Nephron progenitor cell (in vitro differentiated cells): ENCODE results near the gene ORC1.

Experiments used
- DNase-seq: peaks from one replicate; pipeline ENCODE4 v3.0.0; 2021
- H3K27ac Mint-ChIP-seq: 2 replicates; pipeline ENCODE4 v1.8.0; 2021; ENCODE audit warnings: mild to moderate bottlenecking, moderate library complexity, mixed read lengths
- H3K27me3 Mint-ChIP-seq: 2 replicates; pipeline ENCODE4 v1.8.0; 2021; ENCODE audit warnings: mild to moderate bottlenecking, low read depth, mixed read lengths; ENCODE audit not compliant: poor library complexity
- H3K36me3 Mint-ChIP-seq: 2 replicates; pipeline ENCODE4 v1.8.0; 2021; ENCODE audit warnings: low read depth, mixed read lengths
- H3K4me1 Mint-ChIP-seq: 2 replicates; pipeline ENCODE4 v1.8.0; 2021; ENCODE audit warnings: mixed read lengths
- H3K4me3 Mint-ChIP-seq: 2 replicates; pipeline ENCODE4 v1.8.0; 2021; ENCODE audit warnings: mild to moderate bottlenecking, moderate library complexity, mixed read lengths
- H3K9me3 Mint-ChIP-seq: 2 replicates; pipeline ENCODE4 v1.8.0; 2021; ENCODE audit warnings: mild to moderate bottlenecking, moderate library complexity, mixed read lengths
- TF ChIP-seq, protein P1 (sequence below): fragments of 200-600 bp; sonication (generic); IDR thresholded peaks from 2 replicates; pipeline ENCODE4 v1.5.0; 2021; ENCODE audit warnings: antibody characterized with exemption

The ORC1 gene

GRCh38 chr1:52432807-52433206 lies 28.6 kb upstream of the ORC1 start:
- no peaks in the 10 kb centered on the region for H3K9me3 Mint-ChIP-seq
- no peak for DNase-seq
- peaks cover 82% of the 10 kb centered on the region for H3K36me3 Mint-ChIP-seq
- H3K27ac Mint-ChIP-seq = peak overlapping the region; percentile 75
- no peaks in the 10 kb centered on the region for H3K27me3 Mint-ChIP-seq
- peaks cover 4% of the 10 kb centered on the region for H3K4me1 Mint-ChIP-seq
- H3K4me3 Mint-ChIP-seq = no peak overlapping the region
- TF ChIP-seq, protein P1, sequence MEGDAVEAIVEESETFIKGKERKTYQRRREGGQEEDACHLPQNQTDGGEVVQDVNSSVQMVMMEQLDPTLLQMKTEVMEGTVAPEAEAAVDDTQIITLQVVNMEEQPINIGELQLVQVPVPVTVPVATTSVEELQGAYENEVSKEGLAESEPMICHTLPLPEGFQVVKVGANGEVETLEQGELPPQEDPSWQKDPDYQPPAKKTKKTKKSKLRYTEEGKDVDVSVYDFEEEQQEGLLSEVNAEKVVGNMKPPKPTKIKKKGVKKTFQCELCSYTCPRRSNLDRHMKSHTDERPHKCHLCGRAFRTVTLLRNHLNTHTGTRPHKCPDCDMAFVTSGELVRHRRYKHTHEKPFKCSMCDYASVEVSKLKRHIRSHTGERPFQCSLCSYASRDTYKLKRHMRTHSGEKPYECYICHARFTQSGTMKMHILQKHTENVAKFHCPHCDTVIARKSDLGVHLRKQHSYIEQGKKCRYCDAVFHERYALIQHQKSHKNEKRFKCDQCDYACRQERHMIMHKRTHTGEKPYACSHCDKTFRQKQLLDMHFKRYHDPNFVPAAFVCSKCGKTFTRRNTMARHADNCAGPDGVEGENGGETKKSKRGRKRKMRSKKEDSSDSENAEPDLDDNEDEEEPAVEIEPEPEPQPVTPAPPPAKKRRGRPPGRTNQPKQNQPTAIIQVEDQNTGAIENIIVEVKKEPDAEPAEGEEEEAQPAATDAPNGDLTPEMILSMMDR = no peak

- H3K27me3 Mint-ChIP-seq = no peaks in the 10 kb centered on the region
- peaks cover 61% of the 10 kb centered on the region for H3K36me3 Mint-ChIP-seq
- no peaks in the 10 kb centered on the region for H3K9me3 Mint-ChIP-seq
- peak overlapping the region; percentile 1 for H3K27ac Mint-ChIP-seq
- H3K4me1 Mint-ChIP-seq = no peaks in the 10 kb centered on the region
- H3K4me3 Mint-ChIP-seq = no peak overlapping the region
- TF ChIP-seq, protein P1 = no peak
- DNase-seq = no peak
These were observed 22.9 kb upstream of the ORC1 start for GRCh38 chr1:52427152-52427551.

DNA sequence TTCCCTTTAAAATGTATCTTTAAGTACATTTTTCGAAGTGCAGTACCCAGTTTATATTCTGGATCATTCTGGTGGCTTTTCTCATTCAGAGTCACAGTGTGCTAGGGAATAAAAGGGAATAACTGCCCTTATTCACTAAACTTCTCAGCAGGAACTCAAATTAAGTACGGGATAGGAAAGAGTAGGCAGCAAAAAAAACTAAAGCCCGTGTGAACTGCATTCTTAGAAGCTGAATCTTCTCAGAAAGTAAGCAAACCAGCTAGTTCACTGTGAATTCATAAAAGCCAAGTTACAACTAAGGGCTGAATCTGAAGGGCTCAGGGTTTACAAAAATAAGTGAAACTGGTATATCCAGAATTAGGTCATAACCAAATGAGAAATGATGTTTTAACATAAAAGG lies 22.1 kb upstream of the ORC1 start:
- H3K9me3 Mint-ChIP-seq = no peaks in the 10 kb centered on the region

GRCh38 chr1:52424813-52425212 lies 20.6 kb upstream of the ORC1 start:
- H3K27me3 Mint-ChIP-seq = no peaks in the 10 kb centered on the region
- peak overlapping the region; percentile 0 for H3K27ac Mint-ChIP-seq
- no peaks in the 10 kb centered on the region for H3K9me3 Mint-ChIP-seq
- peaks cover 44% of the 10 kb centered on the region for H3K36me3 Mint-ChIP-seq
- H3K4me3 Mint-ChIP-seq = no peak overlapping the region
- DNase-seq = no peak
- H3K4me1 Mint-ChIP-seq = no peaks in the 10 kb centered on the region
- TF ChIP-seq, protein P1 = no peak

More for the DNA sequence above, 22.1 kb upstream of the ORC1 start:
- TF ChIP-seq, protein P1 = no peak
- Mint-ChIP-seq H3K4me3 (no peak overlapping the region), H3K36me3 (peaks cover 53% of the 10 kb centered on the region), H3K4me1 (no peaks in the 10 kb centered on the region), H3K27ac (peak overlapping the region; percentile 26), H3K27me3 (no peaks in the 10 kb centered on the region)
- no peak for DNase-seq

DNA sequence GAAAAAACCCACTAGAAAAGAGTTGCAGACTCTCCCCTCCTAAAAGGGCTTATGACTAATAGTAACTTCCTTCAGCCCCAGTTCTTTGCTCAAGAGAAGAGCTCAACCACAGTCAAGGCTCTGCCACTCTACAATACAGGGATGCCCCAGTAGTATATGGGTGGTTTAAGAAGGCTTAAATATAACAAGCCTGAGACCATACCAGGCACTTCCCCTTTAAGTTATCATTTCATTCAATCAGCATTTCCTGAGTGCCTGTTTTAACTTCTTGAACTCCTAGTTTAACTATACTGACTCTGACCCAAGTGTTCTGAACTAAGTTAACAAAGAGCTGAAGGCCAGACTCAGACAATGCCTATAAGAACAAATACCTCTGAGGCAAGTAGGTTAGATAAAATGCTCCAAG lies 20.0 kb upstream of the ORC1 start:
- H3K9me3 Mint-ChIP-seq = no peaks in the 10 kb centered on the region
- TF ChIP-seq, protein P1 = no peak
- H3K4me1 Mint-ChIP-seq = no peaks in the 10 kb centered on the region
- peaks cover 47% of the 10 kb centered on the region for H3K36me3 Mint-ChIP-seq
- no peak for DNase-seq
- H3K27me3 Mint-ChIP-seq = no peaks in the 10 kb centered on the region
- no peak overlapping the region for H3K4me3 Mint-ChIP-seq
- peak overlapping the region; percentile 44 for H3K27ac Mint-ChIP-seq

GRCh38 chr1:52423771-52424170 lies 19.5 kb upstream of the ORC1 start:
- H3K4me1 Mint-ChIP-seq = no peaks in the 10 kb centered on the region
- H3K27me3 Mint-ChIP-seq = no peaks in the 10 kb centered on the region
- TF ChIP-seq, protein P1 = no peak
- peak overlapping the region; percentile 44 for H3K27ac Mint-ChIP-seq
- no peak overlapping the region for H3K4me3 Mint-ChIP-seq
- no peaks in the 10 kb centered on the region for H3K9me3 Mint-ChIP-seq
- H3K36me3 Mint-ChIP-seq = peaks cover 46% of the 10 kb centered on the region
- DNase-seq = no peak
